ENCODE results near the gene FARS2. TPM values are rescaled to one million over a fixed set of nuclear protein-coding genes. Genes with fewer than 3 reads are reported as not detected.

Gene FARS2
- polyA plus RNA-seq, 3 donors: 12.2 to 21.6 (median 17.7) TPM

- Mint-ChIP-seq H3K4me3 (no peak overlapping the region), H3K27ac (no peak overlapping the region), H3K27me3 (ENCODE audit: low read depth in 3 of 3) (no peaks in the 10 kb centered on the region), H3K9me3 (peaks cover 0 to 3% (median 0%) of the 10 kb centered on the region in 7 donors), H3K4me1 (peaks cover 75% of the 10 kb centered on the region), H3K36me3 (peaks cover 3 to 4% of the 10 kb centered on the region in 2 donors)
- no peak for TF ChIP-seq CTCF (IDR thresholded peaks at IDR 0.05)
- Histone ChIP-seq H3K4me3 (replicated peaks in 1 of 3; ENCODE audit: low read depth in 2 of 3, low read length in 3 of 3) (no peak overlapping the region), H2AFZ (ENCODE audit: insufficient read depth, low read depth, low read length, poor library complexity, severe bottlenecking) (no peak overlapping the region), H3K9ac (ENCODE audit: insufficient read depth, low read length, poor library complexity, severe bottlenecking) (no peak overlapping the region), H3K4me2 (replicated peaks; ENCODE audit: extremely low read depth, low read length, poor library complexity, severe bottlenecking) (no peak overlapping the region), H3K79me2 (ENCODE audit: insufficient read depth, low read length) (no peaks in the 10 kb centered on the region), H3K36me3 (replicated peaks in 1 of 2; ENCODE audit: control insufficient read depth in 1 of 2, insufficient read depth in 2 of 2, low read length in 2 of 2) (no peaks in the 10 kb centered on the region), H3K4me1 (ENCODE audit: control insufficient read depth in 1 of 2, insufficient read depth in 2 of 2, low read length in 2 of 2) (peaks cover 64 to 76% of the 10 kb centered on the region in 2 donors), H3K9me3 (replicated peaks in 1 of 2; ENCODE audit: control insufficient read depth in 1 of 2, insufficient read depth in 1 of 2, low read length in 2 of 2) (no peaks in the 10 kb centered on the region), H3K27me3 (ENCODE audit: control insufficient read depth in 2 of 2, insufficient read depth in 2 of 2, low read length in 2 of 2) (no peaks in the 10 kb centered on the region), H3K27ac (ENCODE audit: low read depth in 1 of 2, low read length in 2 of 2) (no peak overlapping the region), H4K20me1 (ENCODE audit: insufficient read depth, low read length) (no peaks in the 10 kb centered on the region)
- DNase-seq: no peak
- intact Hi-C loops (cut with micrococcal nuclease): loop anchor here in 1 of 2 donors (10.0 kb wide), 1 partner anchor 48 kb away; no protein-coding TSS in a partner anchor
- WGBS (ENCODE audit: insufficient coverage): no CpG with 5 or more reads among the region's 2 CpGs
These were observed 415.4 kb downstream of the FARS2 start for GRCh38 chr6:5676701-5677100.

- H3K27me3 ChIP-seq (ENCODE audit: control insufficient read depth in 2 of 2, insufficient read depth in 2 of 2, low read length in 2 of 2): no peaks in the 10 kb centered on the region
- H2AFZ ChIP-seq (ENCODE audit: insufficient read depth, low read depth, low read length, poor library complexity, severe bottlenecking): no peak overlapping the region
- no peak overlapping the region for H3K4me3 ChIP-seq (replicated peaks in 1 of 3; ENCODE audit: low read depth in 2 of 3, low read length in 3 of 3)
- intact Hi-C loops (cut with micrococcal nuclease): loop anchor here in 1 of 2 donors (10.0 kb wide), 1 partner anchor 47 kb away; no protein-coding TSS in a partner anchor
- no peaks in the 10 kb centered on the region for H3K79me2 ChIP-seq (ENCODE audit: insufficient read depth, low read length)
- peaks cover 0 to under 1% (median 0%) of the 10 kb centered on the region in 7 donors for H3K9me3 Mint-ChIP-seq
- no peak for TF ChIP-seq CTCF (IDR thresholded peaks at IDR 0.05)
- H3K36me3 Mint-ChIP-seq: peaks cover 0 to 5% of the 10 kb centered on the region in 2 donors
- no peak overlapping the region for H3K4me2 ChIP-seq (replicated peaks; ENCODE audit: extremely low read depth, low read length, poor library complexity, severe bottlenecking)
- WGBS (ENCODE audit: insufficient coverage): 100% methylated on average over 1 of the region's 6 CpGs
- H3K27ac ChIP-seq (ENCODE audit: low read depth in 1 of 2, low read length in 2 of 2): no peak overlapping the region
- no peak for DNase-seq
- peaks cover 72% of the 10 kb centered on the region for H3K4me1 Mint-ChIP-seq
- H4K20me1 ChIP-seq (ENCODE audit: insufficient read depth, low read length): no peaks in the 10 kb centered on the region
- peak overlapping the region in 1 of 7 donors; percentile 68 for H3K27ac Mint-ChIP-seq
- peaks cover 59 to 73% of the 10 kb centered on the region in 2 donors for H3K4me1 ChIP-seq (ENCODE audit: control insufficient read depth in 1 of 2, insufficient read depth in 2 of 2, low read length in 2 of 2)
- no peak overlapping the region for H3K9ac ChIP-seq (ENCODE audit: insufficient read depth, low read length, poor library complexity, severe bottlenecking)
- H3K4me3 Mint-ChIP-seq: no peak overlapping the region
- no peaks in the 10 kb centered on the region for H3K36me3 ChIP-seq (replicated peaks in 1 of 2; ENCODE audit: control insufficient read depth in 1 of 2, insufficient read depth in 2 of 2, low read length in 2 of 2)
- no peaks in the 10 kb centered on the region for H3K27me3 Mint-ChIP-seq (ENCODE audit: low read depth in 3 of 3)
- no peaks in the 10 kb centered on the region for H3K9me3 ChIP-seq (replicated peaks in 1 of 2; ENCODE audit: control insufficient read depth in 1 of 2, insufficient read depth in 1 of 2, low read length in 2 of 2)
These were observed 416.1 kb downstream of the FARS2 start for GRCh38 chr6:5677219-5678000.

Data from CD14-positive monocyte (primary cell).